Measurements from ENCODE around the gene LRBA.

- no peak for TF ChIP-seq MAX (CRISPR knock-in tag; IDR thresholded peaks at IDR 0.05)
- no peak for TF ChIP-seq KAT7 (CRISPR knock-in tag; IDR thresholded peaks at IDR 0.05; ENCODE audit: borderline replicate concordance)
- TF ChIP-seq ZBTB21 (CRISPR knock-in tag; IDR thresholded peaks at IDR 0.05; ENCODE audit: borderline replicate concordance) = no peak
- TF ChIP-seq PREB (CRISPR knock-in tag; IDR thresholded peaks at IDR 0.05; ENCODE audit: borderline replicate concordance) = no peak
- TF ChIP-seq IRF2 (CRISPR knock-in tag; IDR thresholded peaks at IDR 0.05; ENCODE audit: borderline replicate concordance, low read depth) = no peak
- no peak for TF ChIP-seq CTCF (IDR thresholded peaks at IDR 0.05)
- no peak for TF ChIP-seq AR (CRISPR knock-in tag; IDR thresholded peaks at IDR 0.05)
- no peak for TF ChIP-seq FOXP4 (CRISPR knock-in tag; IDR thresholded peaks at IDR 0.05)
- TF ChIP-seq PRDM15 (CRISPR knock-in tag; IDR thresholded peaks at IDR 0.05) = no peak
- no peak for TF ChIP-seq E2F1 (CRISPR knock-in tag; IDR thresholded peaks at IDR 0.05)
- TF ChIP-seq E2F4 (CRISPR knock-in tag; IDR thresholded peaks at IDR 0.05; ENCODE audit: borderline replicate concordance, low read depth) = no peak
Measured at GRCh38 chr4:150938873-150939499, 76.1 kb downstream of the LRBA start.
